ENCODE measurements around the gene GMDS.

DNA sequence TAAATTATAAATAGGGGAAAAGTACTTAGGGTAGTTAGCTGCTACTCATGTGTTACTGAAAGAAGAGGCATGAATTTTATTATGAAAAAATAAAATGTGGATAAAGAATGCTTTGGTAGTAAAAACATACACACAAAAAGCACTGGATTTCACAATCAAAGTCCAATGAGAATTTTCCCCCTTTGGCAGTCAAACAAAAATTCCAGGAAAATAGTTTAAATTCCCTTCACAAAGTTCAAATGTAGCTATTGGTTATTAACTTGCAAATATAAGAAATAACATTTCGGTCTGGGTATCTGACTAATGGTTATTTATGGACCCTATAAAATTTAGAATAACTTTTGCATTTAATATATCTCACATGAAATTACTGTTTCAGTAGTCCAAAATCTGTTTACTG, 425.2 kb downstream of the GMDS start:
- TF ChIP-seq, protein P1, sequence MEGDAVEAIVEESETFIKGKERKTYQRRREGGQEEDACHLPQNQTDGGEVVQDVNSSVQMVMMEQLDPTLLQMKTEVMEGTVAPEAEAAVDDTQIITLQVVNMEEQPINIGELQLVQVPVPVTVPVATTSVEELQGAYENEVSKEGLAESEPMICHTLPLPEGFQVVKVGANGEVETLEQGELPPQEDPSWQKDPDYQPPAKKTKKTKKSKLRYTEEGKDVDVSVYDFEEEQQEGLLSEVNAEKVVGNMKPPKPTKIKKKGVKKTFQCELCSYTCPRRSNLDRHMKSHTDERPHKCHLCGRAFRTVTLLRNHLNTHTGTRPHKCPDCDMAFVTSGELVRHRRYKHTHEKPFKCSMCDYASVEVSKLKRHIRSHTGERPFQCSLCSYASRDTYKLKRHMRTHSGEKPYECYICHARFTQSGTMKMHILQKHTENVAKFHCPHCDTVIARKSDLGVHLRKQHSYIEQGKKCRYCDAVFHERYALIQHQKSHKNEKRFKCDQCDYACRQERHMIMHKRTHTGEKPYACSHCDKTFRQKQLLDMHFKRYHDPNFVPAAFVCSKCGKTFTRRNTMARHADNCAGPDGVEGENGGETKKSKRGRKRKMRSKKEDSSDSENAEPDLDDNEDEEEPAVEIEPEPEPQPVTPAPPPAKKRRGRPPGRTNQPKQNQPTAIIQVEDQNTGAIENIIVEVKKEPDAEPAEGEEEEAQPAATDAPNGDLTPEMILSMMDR (IDR thresholded peaks at IDR 0.05; ENCODE audit: extremely low read depth in 1 of 2, insufficient read depth in 1 of 2, low read depth in 1 of 2, low read length in 2 of 2) = no peak
- TF ChIP-seq POLR2AphosphoS5 (IDR thresholded peaks at IDR 0.05; ENCODE audit: insufficient read depth, low read depth, low read length) = no peak
- no peak for TF ChIP-seq POLR2A (IDR thresholded peaks at IDR 0.05; ENCODE audit: low read depth, low read length)
- TF ChIP-seq JUN (IDR thresholded peaks at IDR 0.05; ENCODE audit: borderline replicate concordance, insufficient read depth, insufficient read length, low read depth) = no peak
- TF ChIP-seq EZH2 (IDR thresholded peaks at IDR 0.05; ENCODE audit: borderline replicate concordance, low read depth, low read length, severe bottlenecking) = no peak
- TF ChIP-seq, protein P2, sequence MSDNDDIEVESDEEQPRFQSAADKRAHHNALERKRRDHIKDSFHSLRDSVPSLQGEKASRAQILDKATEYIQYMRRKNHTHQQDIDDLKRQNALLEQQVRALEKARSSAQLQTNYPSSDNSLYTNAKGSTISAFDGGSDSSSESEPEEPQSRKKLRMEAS (IDR thresholded peaks at IDR 0.05; ENCODE audit: insufficient read depth, insufficient read length) = no peak
- TF ChIP-seq FOS (IDR thresholded peaks at IDR 0.05; ENCODE audit: borderline replicate concordance, insufficient read depth, low read length) = no peak
- TF ChIP-seq GATA2 (IDR thresholded peaks at IDR 0.05; ENCODE audit: insufficient read depth, insufficient read length, low read depth, low read length) = no peak
- no peak for TF ChIP-seq MYC (IDR thresholded peaks at IDR 0.05; ENCODE audit: low read depth, low read length)

Measured in endothelial cell of umbilical vein (primary cell).